Sigmoid colon (tissue), 4 donors: ENCODE data around the gene LTBP1.

Experiments
- EP300 ChIP-seq, 4 donors: sonication (generic); formaldehyde crosslinking; IDR thresholded peaks; one replicate each; pipeline ENCODE4 v1.6.1; 2017; ENCODE audit warnings: antibody characterized with exemption in 4 of 4
- POLR2A ChIP-seq, 2 donors: fragments of 450-650 bp; IDR thresholded peaks; one replicate each; pipeline ENCODE4 v1.6.1; 2016; ENCODE audit warnings: antibody characterized with exemption in 2 of 2, mild to moderate bottlenecking in 2 of 2, moderate library complexity in 2 of 2

- TF ChIP-seq POLR2A (IDR thresholded peaks at IDR 0.05) (no peak), EP300 (IDR thresholded peaks at IDR 0.05) (no peak)
Observed at GRCh38 chr2:33321876-33322483, 375.2 kb downstream of the LTBP1 start.
